DOHH2 (cell line): ENCODE data around the gene ARL16.

Experiments
- H3F3A ChIP-seq: fragments of 200-600 bp; sonication (generic), shearing (Covaris generic); 2 replicates; pipeline ENCODE4 v1.6.0; 2016; ENCODE audit warnings: antibody characterized with exemption, mild to moderate bottlenecking; ENCODE audit not compliant: control insufficient read depth, insufficient read depth
- H3K27ac ChIP-seq: fragments of 200-600 bp; sonication (generic); 2 replicates; pipeline ENCODE4 v1.5.1; 2014; ENCODE audit warnings: low read depth, mild to moderate bottlenecking, low read length, moderate library complexity
- H3K27me3 ChIP-seq: fragments of 200-600 bp; sonication (generic); 2 replicates; pipeline ENCODE4 v1.6.1; 2014; ENCODE audit warnings: mild to moderate bottlenecking, low read length, mixed read lengths; ENCODE audit not compliant: control insufficient read depth
- H3K36me3 ChIP-seq: fragments of 200-600 bp; sonication (generic); 2 replicates; pipeline ENCODE4 v1.6.1; 2014; ENCODE audit warnings: mild to moderate bottlenecking, low read length, moderate library complexity, mixed read lengths; ENCODE audit not compliant: control insufficient read depth
- H3K4me1 ChIP-seq: fragments of 200-600 bp; sonication (generic); 2 replicates; pipeline ENCODE4 v1.6.1; 2014; ENCODE audit warnings: mild to moderate bottlenecking, low read length, mixed read lengths; ENCODE audit not compliant: control insufficient read depth
- H3K4me2 ChIP-seq: fragments of 200-600 bp; sonication (generic); 2 replicates; pipeline ENCODE4 v1.6.0; 2014; ENCODE audit warnings: mild to moderate bottlenecking, low read length, moderate library complexity
- H3K4me3 ChIP-seq: fragments of 200-600 bp; sonication (generic); 2 replicates; pipeline ENCODE4 v1.5.1; 2014; ENCODE audit warnings: mild to moderate bottlenecking, low read length, mixed read lengths
- H3K79me2 ChIP-seq: fragments of 200-600 bp; sonication (generic); 2 replicates; pipeline ENCODE4 v1.6.1; 2014; ENCODE audit warnings: mild to moderate bottlenecking, low read length, mixed read lengths; ENCODE audit not compliant: control insufficient read depth
- H3K9me2 ChIP-seq: fragments of 200-600 bp; sonication (generic); replicated peaks from 2 replicates; pipeline ENCODE4 v1.6.1; 2014; ENCODE audit warnings: mild to moderate bottlenecking, low read length, mixed read lengths; ENCODE audit not compliant: control insufficient read depth
- H3K9me3 ChIP-seq: fragments of 200-600 bp; sonication (generic); 2 replicates; pipeline ENCODE4 v1.6.1; 2014; ENCODE audit warnings: antibody characterized with exemption, low read length, mixed read lengths; ENCODE audit not compliant: control insufficient read depth, insufficient read depth
- H4K20me1 ChIP-seq: fragments of 200-600 bp; sonication (generic); 2 replicates; pipeline ENCODE4 v1.6.0; 2014; ENCODE audit warnings: low read depth, mild to moderate bottlenecking, antibody characterized with exemption, low read length, moderate library complexity; ENCODE audit not compliant: control insufficient read depth, insufficient read depth
- CTCF ChIP-seq: fragments of 200-600 bp; sonication (generic); IDR thresholded peaks from one replicate; pipeline ENCODE4 v1.5.1; 2014; ENCODE audit warnings: antibody characterized with exemption, mild to moderate bottlenecking, low read depth, low read length; ENCODE audit not compliant: poor library complexity, severe bottlenecking
- EZH2phosphoT487 ChIP-seq: fragments of 200-600 bp; sonication (generic); IDR thresholded peaks from 2 replicates; pipeline ENCODE4 v1.6.1; 2017; ENCODE audit warnings: borderline replicate concordance, mild to moderate bottlenecking, antibody characterized with exemption, low read length, moderate library complexity, mixed read lengths

Gene ARL16

GRCh38 chr17:81651692-81652091, 31.9 kb downstream of the ARL16 start:
- Histone ChIP-seq H3K4me1 (peaks cover 16% of the 10 kb centered on the region), H3K79me2 (no peaks in the 10 kb centered on the region), H3K4me2 (no peak overlapping the region)

GRCh38 chr17:81650951-81651350, 32.6 kb downstream of the ARL16 start:
- H3K36me3 ChIP-seq: no peaks in the 10 kb centered on the region
- H3K27ac ChIP-seq: no peak overlapping the region
- H3K4me1 ChIP-seq: peaks cover 13% of the 10 kb centered on the region
- H3K9me3 ChIP-seq: no peaks in the 10 kb centered on the region
- no peaks in the 10 kb centered on the region for H4K20me1 ChIP-seq
- no peaks in the 10 kb centered on the region for H3F3A ChIP-seq
- H3K9me2 ChIP-seq: no peaks in the 10 kb centered on the region
- TF ChIP-seq CTCF (no peak), EZH2phosphoT487 (no peak)
- no peaks in the 10 kb centered on the region for H3K79me2 ChIP-seq
- no peaks in the 10 kb centered on the region for H3K27me3 ChIP-seq
- H3K4me3 ChIP-seq: no peak overlapping the region
- no peak overlapping the region for H3K4me2 ChIP-seq

More at GRCh38 chr17:81651692-81652091, 31.9 kb downstream of the ARL16 start:
- Histone ChIP-seq H3K27me3 (no peaks in the 10 kb centered on the region), H3K9me2 (no peaks in the 10 kb centered on the region), H3F3A (no peaks in the 10 kb centered on the region), H4K20me1 (no peaks in the 10 kb centered on the region), H3K36me3 (no peaks in the 10 kb centered on the region), H3K27ac (no peak overlapping the region), H3K4me3 (no peak overlapping the region), H3K9me3 (no peaks in the 10 kb centered on the region)
- TF ChIP-seq CTCF: no peak
- TF ChIP-seq EZH2phosphoT487: no peak

- Histone ChIP-seq H3K79me2 (no peaks in the 10 kb centered on the region), H4K20me1 (no peaks in the 10 kb centered on the region), H3K27me3 (no peaks in the 10 kb centered on the region), H3K4me1 (peaks cover 11% of the 10 kb centered on the region), H3F3A (no peaks in the 10 kb centered on the region), H3K36me3 (no peaks in the 10 kb centered on the region), H3K27ac (no peak overlapping the region), H3K4me3 (no peak overlapping the region), H3K9me3 (no peaks in the 10 kb centered on the region), H3K9me2 (no peaks in the 10 kb centered on the region), H3K4me2 (no peak overlapping the region)
- TF ChIP-seq EZH2phosphoT487: no peak
Observed at GRCh38 chr17:81648707-81649085, 34.9 kb downstream of the ARL16 start.

GRCh38 chr17:81648013-81648706, 35.4 kb downstream of the ARL16 start:
- Histone ChIP-seq H3K9me3 (no peaks in the 10 kb centered on the region), H4K20me1 (no peaks in the 10 kb centered on the region), H3K36me3 (no peaks in the 10 kb centered on the region), H3K79me2 (no peaks in the 10 kb centered on the region), H3F3A (no peaks in the 10 kb centered on the region), H3K4me3 (no peak overlapping the region), H3K27me3 (no peaks in the 10 kb centered on the region), H3K4me1 (peaks cover 6% of the 10 kb centered on the region), H3K9me2 (no peaks in the 10 kb centered on the region), H3K27ac (no peak overlapping the region), H3K4me2 (no peak overlapping the region)
- TF ChIP-seq EZH2phosphoT487 (no peak), CTCF (no peak)
